Gastrocnemius medialis (tissue), 4 donors: Measurements from ENCODE around the gene IFFO2. TPM values are rescaled to one million over a fixed set of nuclear protein-coding genes. Genes with fewer than 3 reads are reported as not detected.
A peak's percentile ranks its signal among the peaks of the same experiment; 100 is the strongest.

Source experiments
- ATAC-seq, 2 donors: fragments of 150-250 bp; one replicate each; pipeline ENCODE4 v1.9.1; 2016
- DNase-seq, 2 donors: peaks; one replicate each; pipeline ENCODE4 v3.0.0-alpha.2; 2019
- H3K27ac ChIP-seq, 4 donors: fragments of 200-600 bp; sonication (generic); 1 replicate in 1 of 4; 2 replicates in 3 of 4; pipeline ENCODE4 v1.5.1; 2016 to 2018; ENCODE audit warnings: mild to moderate bottlenecking in 2 of 4, moderate library complexity in 1 of 4
- H3K27me3 ChIP-seq, 3 donors: fragments of 200-600 bp; sonication (generic) in 2 of 3; 1 replicate in 1 of 3; 2 replicates in 2 of 3; pipeline versions ENCODE4 v1.5.1 to v1.6.0; 2016 to 2019; ENCODE audit warnings: mild to moderate bottlenecking in 1 of 3, moderate library complexity in 1 of 3
- H3K36me3 ChIP-seq, 2 donors: fragments of 200-600 bp; sonication (generic) in 1 of 2; one replicate each; pipeline ENCODE4 v1.5.1; 2017 to 2018
- H3K4me1 ChIP-seq, 2 donors: fragments of 200-600 bp; sonication (generic) in 1 of 2; one replicate each; pipeline ENCODE4 v1.5.1; 2016 to 2017; ENCODE audit warnings: mild to moderate bottlenecking in 2 of 2
- H3K4me3 ChIP-seq, 4 donors: fragments of 200-600 bp; sonication (generic) in 3 of 4; 1 replicate in 1 of 4; 2 replicates in 3 of 4; pipeline ENCODE4 v1.5.1; 2016 to 2019; ENCODE audit warnings: mild to moderate bottlenecking in 2 of 4
- H3K9me3 ChIP-seq, 3 donors: fragments of 200-600 bp; sonication (generic) in 2 of 3; 1 replicate in 1 of 3; 2 replicates in 2 of 3; pipeline ENCODE4 v1.5.1; 2016 to 2019
- CTCF ChIP-seq, 5 experiments: fragments of 450-650 bp in 3 of 5; fragments of 200-600 bp in 2 of 5; sonication (generic) in 2 of 5; IDR thresholded peaks in 4 of 5; conservative IDR thresholded peaks in 1 of 5; 1 replicate in 4 of 5; 2 replicates in 1 of 5; pipeline ENCODE4 v1.5.1; 2016 to 2019; ENCODE audit warnings: antibody characterized with exemption in 5 of 5, mild to moderate bottlenecking in 3 of 5, moderate library complexity in 3 of 5
- POLR2A ChIP-seq, 2 donors: fragments of 450-650 bp; IDR thresholded peaks; one replicate each; pipeline ENCODE4 v1.6.1; 2017; ENCODE audit warnings: antibody characterized with exemption in 2 of 2, mild to moderate bottlenecking in 2 of 2, moderate library complexity in 2 of 2
- in situ Hi-C, 4 donors: fragments of 200-750 bp; cut with MboI; loops; one replicate each; pipeline versions ENCODE4 v1.15.0 to v1.8.0; 2017; ENCODE audit warnings: low sequenced_read_pairs in 4 of 4
- intact Hi-C: fragments of 100-400 bp; cut with DNase I; formaldehyde crosslinking; loops from one replicate; pipeline ENCODE4 v1.15.1; 2023; ENCODE audit warnings: low total_unique reads
- total RNA-seq, 4 donors: library from RNA; depleted of rRNA; stranded (reverse); fragments of >200 nt; gene quantifications; one replicate each; pipeline versions ENCODE4 v1.1.0 to v1.2.3, GENCODE V29; 2016

The IFFO2 gene
- total RNA-seq, 4 donors from 2014 or later, result 2.1 to 16.3 (median 5.7) TPM

DNA sequence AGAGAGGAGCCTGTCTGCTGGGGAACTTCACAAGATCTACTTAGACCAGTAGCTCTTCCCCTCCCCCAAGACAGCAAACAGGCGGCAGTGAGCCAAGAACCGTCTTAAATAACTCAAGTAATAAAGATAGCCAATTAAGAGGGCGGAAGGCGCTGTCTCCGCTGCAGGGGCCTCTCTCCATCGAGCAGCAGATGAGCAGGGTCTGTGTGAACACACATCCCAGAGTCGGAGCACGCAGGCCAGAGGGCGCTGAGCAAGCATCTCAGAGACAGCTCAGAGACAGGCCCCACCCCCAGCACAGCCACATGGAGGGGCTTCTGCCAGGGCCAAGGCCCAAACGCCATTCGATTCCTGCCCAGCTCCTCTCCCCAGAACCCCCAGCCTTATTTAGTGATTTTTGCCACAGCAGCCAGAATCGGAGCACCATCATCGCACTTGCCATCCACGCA lies 11.1 kb downstream of the IFFO2 start:
- Histone ChIP-seq H3K27ac (peak overlapping the region in 3 of 4 donors; percentile 14 to 82 (median 40)), H3K27me3 (no peaks in the 10 kb centered on the region), H3K9me3 (no peaks in the 10 kb centered on the region), H3K4me3 (no peak overlapping the region), H3K4me1 (peaks cover 50 to 69% of the 10 kb centered on the region in 2 donors), H3K36me3 (no peaks in the 10 kb centered on the region)
- DNase-seq (no peak), ATAC-seq (no peak)
- intact Hi-C loops (no loop called here), in situ Hi-C loops (no loop called here)
- TF ChIP-seq POLR2A (IDR thresholded peaks at IDR 0.05) (no peak), CTCF (IDR thresholded peaks at IDR 0.05 in 4 of 5, conservative IDR thresholded peaks at IDR 0.05 in 1 of 5) (no peak)

DNA sequence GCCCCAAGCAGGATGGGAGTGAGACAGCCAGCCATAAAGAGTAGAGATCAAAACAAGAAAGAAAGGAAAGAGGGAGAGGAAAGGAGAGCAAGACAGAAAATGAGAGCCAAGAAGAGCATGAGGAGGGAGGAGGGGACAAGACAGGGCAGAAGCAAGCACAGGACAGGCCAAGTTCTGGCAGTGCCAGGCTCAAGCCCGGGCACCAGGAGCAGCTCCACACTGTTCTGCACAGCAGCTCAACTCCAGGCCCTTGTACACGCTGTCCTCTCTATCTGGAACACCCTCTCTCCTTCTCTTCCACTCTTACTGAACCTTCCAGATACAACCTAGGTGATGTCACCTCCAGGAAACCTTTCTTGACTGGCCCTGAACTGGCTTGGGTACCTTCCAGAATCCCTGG lies 11.7 kb downstream of the IFFO2 start:
- DNase-seq (peak in 1 of 2 donors; percentile 36), ATAC-seq (peak; percentile 32 to 67)
- Histone ChIP-seq H3K27me3 (no peaks in the 10 kb centered on the region), H3K4me3 (no peak overlapping the region), H3K27ac (peak overlapping the region; percentile 14 to 82 (median 40)), H3K36me3 (no peaks in the 10 kb centered on the region), H3K9me3 (no peaks in the 10 kb centered on the region), H3K4me1 (peaks cover 47 to 66% of the 10 kb centered on the region in 2 donors)
- TF ChIP-seq CTCF (IDR thresholded peaks at IDR 0.05 in 4 of 5, conservative IDR thresholded peaks at IDR 0.05 in 1 of 5), result no peak
- no peak for TF ChIP-seq POLR2A (IDR thresholded peaks at IDR 0.05)
- intact Hi-C loops (no loop called here), in situ Hi-C loops (no loop called here)

- peak overlapping the region in 3 of 4 donors; percentile 39 to 82 (median 40) for H3K27ac ChIP-seq
Measured at GRCh38 chr1:18943914-18944572, 12.4 kb downstream of the IFFO2 start.

DNA sequence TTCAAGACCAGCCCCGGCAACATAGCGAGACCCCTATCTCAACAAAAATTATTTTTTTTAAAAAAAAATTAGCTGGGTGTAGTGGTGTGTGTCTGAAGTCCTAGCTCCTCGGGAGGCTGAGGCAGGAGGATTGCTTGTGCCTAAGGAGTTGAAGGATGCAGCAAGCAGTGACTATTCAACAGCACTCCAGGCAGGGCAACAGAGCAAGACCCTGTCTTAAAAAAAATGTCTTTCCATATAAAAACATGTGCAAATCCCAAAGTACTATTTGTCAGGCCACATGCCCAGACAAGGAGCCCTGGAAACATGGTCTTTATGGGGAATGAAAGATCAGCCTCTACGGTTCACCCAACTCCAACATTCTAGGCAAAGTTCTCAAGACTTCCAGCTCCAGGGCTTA lies 13.3 kb downstream of the IFFO2 start:
- no peak for DNase-seq
- Histone ChIP-seq H3K4me1 (peaks cover 40 to 65% of the 10 kb centered on the region in 2 donors), H3K9me3 (no peaks in the 10 kb centered on the region)

More at GRCh38 chr1:18943914-18944572, 12.4 kb downstream of the IFFO2 start:
- peaks cover 42 to 66% of the 10 kb centered on the region in 2 donors for H3K4me1 ChIP-seq
- intact Hi-C loops, result no loop called here
- H3K4me3 ChIP-seq, result no peak overlapping the region
- H3K27me3 ChIP-seq, result no peaks in the 10 kb centered on the region
- H3K9me3 ChIP-seq, result no peaks in the 10 kb centered on the region
- ATAC-seq (no peak), DNase-seq (no peak)
- H3K36me3 ChIP-seq, result no peaks in the 10 kb centered on the region
- no peak for TF ChIP-seq POLR2A (IDR thresholded peaks at IDR 0.05)
- TF ChIP-seq CTCF (IDR thresholded peaks at IDR 0.05 in 4 of 5, conservative IDR thresholded peaks at IDR 0.05 in 1 of 5), result no peak
- in situ Hi-C loops, result no loop called here

More for the DNA sequence above, 13.3 kb downstream of the IFFO2 start:
- no peak for TF ChIP-seq POLR2A (IDR thresholded peaks at IDR 0.05)
- no peak for TF ChIP-seq CTCF (IDR thresholded peaks at IDR 0.05 in 4 of 5, conservative IDR thresholded peaks at IDR 0.05 in 1 of 5)
- Histone ChIP-seq H3K4me3 (no peak overlapping the region), H3K36me3 (no peaks in the 10 kb centered on the region), H3K27ac (no peak overlapping the region), H3K27me3 (no peaks in the 10 kb centered on the region)
- intact Hi-C loops (no loop called here), in situ Hi-C loops (no loop called here)
- no peak for ATAC-seq
